ENCODE results near the gene RNF213.
"Not testable (repeated sequence)": the region's sequence is repeated elsewhere in the genome, so short reads cannot be mapped to it uniquely, and the experiment has no call there.

RNF213 gene

DNA sequence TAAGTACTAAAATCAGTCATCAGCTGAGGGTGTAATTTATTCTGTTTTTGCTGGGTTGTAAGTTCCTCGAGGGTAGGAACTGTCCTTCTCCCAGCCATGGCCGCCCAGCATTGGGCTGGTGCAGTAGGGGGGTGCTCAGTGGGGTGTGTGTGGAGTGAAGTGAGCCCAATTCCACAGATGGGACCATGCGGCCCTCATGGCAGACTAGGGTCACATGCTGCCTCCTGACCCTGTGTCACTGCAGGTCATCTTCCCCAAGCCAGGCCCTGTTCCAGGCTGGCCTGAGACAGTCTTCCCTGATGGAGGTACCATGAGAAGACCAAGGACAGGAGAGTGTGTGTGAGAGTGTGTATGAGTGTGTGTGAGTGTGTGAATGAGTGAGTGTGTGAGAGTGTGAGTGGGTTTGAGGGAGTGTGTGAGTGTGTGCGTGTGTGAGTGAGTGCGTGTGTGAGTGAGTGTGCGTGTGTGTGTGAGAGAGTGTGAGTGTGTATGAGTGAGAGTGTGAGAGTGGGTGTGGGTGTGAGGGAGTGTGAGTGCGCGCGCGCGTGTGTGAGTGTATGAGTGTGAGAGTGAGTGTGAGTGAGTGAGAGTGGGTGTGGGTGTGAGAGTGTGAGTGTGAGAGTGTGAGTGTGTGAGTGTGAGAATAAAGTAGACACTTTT is 36.7 kb upstream of the RNF213 start:
- no peak for FAIRE-seq
- DNase-seq (ENCODE audit: low spot score): no peak

GRCh38 chr17:80224683-80225082 is 36.0 kb upstream of the RNF213 start:
- no peak for DNase-seq (ENCODE audit: low spot score)
- FAIRE-seq: no peak

DNA sequence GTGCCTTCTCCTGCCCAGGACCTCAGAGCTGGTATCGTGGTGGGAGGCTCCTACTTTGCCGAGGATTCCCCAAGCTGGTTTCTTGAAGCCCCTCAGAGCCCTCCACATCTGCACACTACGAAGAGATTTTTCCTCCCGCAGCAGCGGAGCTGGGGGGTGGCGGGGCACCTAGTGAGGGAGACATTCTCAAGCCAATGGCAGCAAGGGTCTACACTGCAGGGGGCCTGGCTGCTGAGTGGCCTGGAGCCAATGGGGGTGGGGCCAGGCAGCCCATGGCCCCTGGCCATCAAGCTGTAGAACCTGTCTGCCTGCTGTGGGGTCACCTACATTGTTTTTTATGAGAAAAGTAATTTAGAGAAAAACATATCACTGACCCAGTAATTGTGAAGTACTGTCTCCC is 35.4 kb upstream of the RNF213 start:
- FAIRE-seq (no peak), DNase-seq (ENCODE audit: low spot score) (no peak)

GRCh38 chr17:80227156-80227555 is 33.5 kb upstream of the RNF213 start:
- DNase-seq (ENCODE audit: low spot score) (no peak), FAIRE-seq (no peak)

- no peak for DNase-seq (ENCODE audit: low spot score)
- no peak for FAIRE-seq
Measured at GRCh38 chr17:80227666-80228065, 33.0 kb upstream of the RNF213 start.

GRCh38 chr17:80228477-80228876 is 32.2 kb upstream of the RNF213 start:
- FAIRE-seq (no peak), DNase-seq (ENCODE audit: low spot score) (no peak)

- no peak for FAIRE-seq
- no peak for DNase-seq (ENCODE audit: low spot score)
Measured at GRCh38 chr17:80229011-80229410, 31.6 kb upstream of the RNF213 start.

DNA sequence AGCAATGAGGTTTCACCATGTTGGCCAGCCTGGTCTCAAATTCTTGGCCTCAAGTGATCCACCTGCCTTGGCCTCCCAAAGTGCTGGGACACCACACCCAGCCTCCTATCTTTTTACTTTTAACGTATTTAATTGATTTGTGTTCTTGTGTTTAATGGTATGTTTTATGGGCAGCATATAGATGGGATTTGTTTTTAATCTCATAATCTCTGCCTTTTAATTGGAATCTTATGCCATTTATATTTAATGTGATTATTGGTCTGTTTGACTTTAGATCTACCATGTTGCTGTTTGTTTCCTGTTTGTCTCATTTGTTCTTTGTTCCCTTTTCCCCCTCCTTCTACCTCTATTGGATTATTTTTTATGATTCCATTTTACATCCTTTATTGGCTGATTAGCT is 28.2 kb upstream of the RNF213 start:
- FAIRE-seq (no peak), DNase-seq (ENCODE audit: low spot score) (no peak)

DNA sequence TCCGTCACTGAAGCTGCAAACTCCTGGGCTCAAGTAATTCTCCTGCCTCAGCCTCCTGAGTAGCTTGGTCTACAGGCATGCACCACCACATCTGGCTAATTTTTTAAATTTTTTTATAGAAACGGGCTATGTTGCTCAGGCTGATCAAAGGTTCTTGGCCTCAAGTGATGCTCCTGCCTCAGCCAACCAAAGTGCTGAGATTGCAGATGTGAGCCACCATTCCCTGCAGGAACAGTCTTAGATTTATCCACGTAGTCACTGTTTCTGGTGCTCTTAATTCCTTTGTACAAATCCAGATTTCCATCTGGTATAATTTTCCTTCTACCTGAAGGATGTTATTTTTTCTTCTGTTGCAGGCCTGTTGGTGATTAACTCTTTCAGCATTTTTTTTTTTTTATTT is 27.4 kb upstream of the RNF213 start:
- no peak for DNase-seq (ENCODE audit: low spot score)
- no peak for FAIRE-seq

DNA sequence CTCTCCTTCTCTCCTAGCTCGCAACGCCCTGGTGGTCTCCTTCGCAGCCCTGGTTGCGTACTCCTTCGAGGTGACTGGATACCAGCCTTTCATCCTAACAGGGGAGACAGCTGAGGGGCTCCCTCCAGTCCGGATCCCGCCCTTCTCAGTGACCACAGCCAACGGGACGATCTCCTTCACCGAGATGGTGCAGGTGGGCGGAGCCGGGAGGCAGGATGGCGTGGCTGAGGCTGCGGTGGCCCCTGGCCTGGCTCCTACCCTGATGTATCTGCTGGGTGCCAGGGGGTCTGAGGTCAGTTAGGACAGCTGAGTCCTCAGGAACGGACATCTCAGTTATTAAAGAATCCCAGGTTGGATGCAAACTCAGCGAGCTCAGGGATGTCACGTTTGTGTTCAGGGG is 23.7 kb upstream of the RNF213 start:
- DNase-seq (ENCODE audit: low spot score) (no peak), FAIRE-seq (no peak)

- no peak for FAIRE-seq
Measured at GRCh38 chr17:80237386-80237785, 23.3 kb upstream of the RNF213 start.

DNA sequence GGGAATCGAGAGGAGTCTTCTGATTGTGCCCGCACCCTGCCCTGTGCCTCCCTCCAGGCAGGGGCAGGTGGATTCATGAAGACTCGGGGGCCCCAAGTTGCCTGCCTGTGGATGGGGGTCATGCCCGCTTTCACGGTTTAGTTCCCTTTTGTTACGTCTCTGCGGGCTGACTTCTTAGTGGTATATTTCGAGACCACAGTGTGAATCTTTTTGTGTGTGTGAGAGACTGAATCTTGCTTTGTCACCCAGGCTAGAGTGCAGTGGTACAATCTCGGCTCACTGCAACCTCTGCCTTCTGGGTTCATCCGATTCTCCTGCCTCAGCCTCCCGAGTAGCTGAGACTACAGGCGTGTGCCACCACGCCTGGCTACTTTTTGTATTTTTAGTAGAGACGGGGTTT is 18.1 kb upstream of the RNF213 start:
- FAIRE-seq: no peak

More at GRCh38 chr17:80237386-80237785, 23.3 kb upstream of the RNF213 start:
- no peak for DNase-seq (ENCODE audit: low spot score)

GRCh38 chr17:80243526-80244433 is 16.9 kb upstream of the RNF213 start:
- FAIRE-seq (peak; percentile 9), DNase-seq (ENCODE audit: low spot score) (no peak)

More for the DNA sequence above, 18.1 kb upstream of the RNF213 start:
- DNase-seq (ENCODE audit: low spot score): no peak

GRCh38 chr17:80244448-80244847 is 16.2 kb upstream of the RNF213 start:
- DNase-seq (ENCODE audit: low spot score); FAIRE-seq: not testable (repeated sequence)

DNA sequence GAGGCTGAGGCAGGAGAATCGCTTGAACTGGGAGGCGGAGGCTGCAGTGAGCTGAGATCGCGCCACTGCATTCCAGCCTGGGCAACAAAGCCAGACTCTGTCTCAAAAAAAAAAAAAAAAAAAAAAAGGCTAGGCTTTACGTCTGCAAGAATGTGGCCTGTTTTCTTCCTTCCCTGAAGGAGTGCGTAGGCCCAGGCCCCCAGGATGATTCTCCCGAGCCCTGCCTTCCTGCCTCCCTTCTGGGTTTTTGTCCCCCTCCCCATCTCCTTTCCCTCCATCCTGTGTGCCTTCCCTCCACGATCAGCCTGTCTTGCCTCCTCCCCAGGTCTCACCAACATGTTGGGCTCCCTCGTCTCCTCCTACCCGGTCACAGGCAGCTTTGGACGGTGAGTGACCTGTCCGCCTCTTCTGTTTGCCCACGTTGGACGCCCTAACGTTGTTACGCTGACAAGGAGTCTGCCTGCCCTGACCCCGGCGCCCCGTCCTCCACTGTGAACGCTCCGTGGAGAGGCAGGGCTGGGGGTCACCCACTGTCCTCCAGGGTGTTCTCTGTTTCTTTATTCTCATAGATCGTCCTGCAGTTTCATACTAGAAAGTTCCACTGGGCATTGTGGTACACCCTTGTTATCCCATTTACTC is 15.7 kb upstream of the RNF213 start:
- FAIRE-seq (no peak), DNase-seq (ENCODE audit: low spot score) (no peak)

DNA sequence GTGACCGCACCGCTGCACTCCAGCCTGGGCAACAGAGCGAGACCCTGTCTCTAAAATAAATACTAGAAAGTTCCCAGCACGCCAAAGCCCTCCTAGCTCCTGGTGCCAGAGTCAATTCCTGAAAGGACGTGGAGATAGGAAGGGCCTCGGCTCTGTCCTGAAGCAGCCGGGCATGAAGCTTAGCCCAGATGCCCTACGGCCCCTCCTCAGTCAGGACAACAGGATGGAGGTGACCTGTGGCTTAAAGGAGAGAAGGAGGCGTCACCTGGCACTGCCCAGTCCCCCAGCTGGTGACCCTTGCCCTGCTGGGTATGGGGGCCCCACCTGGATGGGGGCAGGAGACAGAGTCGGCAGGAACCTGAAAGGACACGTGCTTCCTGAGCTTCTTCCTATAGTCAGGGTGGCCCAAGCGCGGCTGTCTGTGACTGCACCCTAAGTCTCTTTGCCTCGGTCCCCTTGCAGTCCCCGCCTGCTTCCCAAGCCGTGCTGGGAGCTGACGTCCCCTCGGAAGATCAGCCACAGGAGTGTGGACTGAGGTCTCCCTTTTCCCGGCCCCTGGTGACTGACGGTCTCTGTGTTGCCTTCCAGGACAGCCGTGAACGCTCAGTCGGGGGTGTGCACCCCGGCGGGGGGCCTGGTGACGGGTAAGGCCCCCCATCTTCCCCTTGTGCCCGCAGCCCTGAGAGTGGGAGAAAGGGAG is 14.9 kb upstream of the RNF213 start:
- DNase-seq (ENCODE audit: low spot score) (no peak), FAIRE-seq (no peak)

DNA sequence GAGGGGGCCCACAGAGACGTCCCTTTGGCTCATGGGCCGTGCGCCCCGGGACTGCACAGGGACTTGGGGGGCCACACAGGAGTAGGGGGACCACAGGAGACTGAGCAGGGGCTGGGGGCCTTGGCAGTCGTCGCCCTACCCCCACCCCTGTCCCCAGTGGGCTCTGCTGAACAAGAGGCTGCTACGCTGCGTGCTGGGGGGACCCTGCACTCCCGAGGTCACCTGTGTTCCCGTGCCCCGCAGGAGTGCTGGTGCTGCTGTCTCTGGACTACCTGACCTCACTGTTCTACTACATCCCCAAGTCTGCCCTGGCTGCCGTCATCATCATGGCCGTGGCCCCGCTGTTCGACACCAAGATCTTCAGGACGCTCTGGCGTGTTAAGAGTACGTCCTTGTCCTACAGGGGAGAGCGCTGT is 14.4 kb upstream of the RNF213 start:
- no peak for FAIRE-seq

DNA sequence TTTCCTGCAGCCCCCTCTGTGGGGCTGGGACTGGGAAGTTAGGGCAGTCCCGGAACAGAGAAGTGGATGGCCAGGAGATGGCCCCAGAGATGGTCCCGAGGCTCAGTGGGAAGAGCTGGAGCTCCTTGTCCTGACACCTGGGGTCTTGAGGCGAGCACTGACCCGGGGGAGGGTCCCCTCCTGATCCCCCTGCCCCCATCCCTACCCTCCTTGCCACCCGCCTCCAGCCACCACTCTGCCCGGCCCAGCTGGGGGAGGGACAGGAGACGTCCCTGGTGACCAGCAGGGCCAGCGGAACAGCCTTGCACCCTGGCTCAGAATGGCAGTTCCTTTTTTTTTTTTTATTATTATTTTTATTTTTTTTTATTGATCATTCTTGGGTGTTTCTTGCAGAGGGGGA is 13.9 kb upstream of the RNF213 start:
- no peak for FAIRE-seq
- DNase-seq (ENCODE audit: low spot score): no peak

More for the DNA sequence above, 14.4 kb upstream of the RNF213 start:
- DNase-seq (ENCODE audit: low spot score): no peak

DNA sequence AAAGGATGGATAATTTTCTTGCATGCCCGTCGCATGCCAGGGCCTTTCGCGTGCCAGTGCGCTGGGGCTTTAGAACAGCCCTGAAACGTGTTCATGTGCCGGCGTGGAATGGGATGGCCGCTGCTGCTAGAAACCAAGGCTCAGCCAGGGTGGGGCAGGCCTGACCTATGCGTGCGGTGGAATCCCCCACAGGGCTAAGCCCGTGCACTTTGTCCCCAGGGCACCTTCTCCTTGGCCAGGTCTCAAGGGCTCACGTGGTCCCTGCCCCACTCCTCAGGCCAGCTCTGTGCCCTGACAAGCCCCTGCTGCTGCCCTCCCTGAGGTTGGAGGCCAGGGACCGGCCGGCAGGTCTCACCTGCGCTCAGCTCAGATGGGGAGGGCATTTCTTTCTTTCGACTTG is 13.1 kb upstream of the RNF213 start:
- no peak for DNase-seq (ENCODE audit: low spot score)
- no peak for FAIRE-seq

DNA sequence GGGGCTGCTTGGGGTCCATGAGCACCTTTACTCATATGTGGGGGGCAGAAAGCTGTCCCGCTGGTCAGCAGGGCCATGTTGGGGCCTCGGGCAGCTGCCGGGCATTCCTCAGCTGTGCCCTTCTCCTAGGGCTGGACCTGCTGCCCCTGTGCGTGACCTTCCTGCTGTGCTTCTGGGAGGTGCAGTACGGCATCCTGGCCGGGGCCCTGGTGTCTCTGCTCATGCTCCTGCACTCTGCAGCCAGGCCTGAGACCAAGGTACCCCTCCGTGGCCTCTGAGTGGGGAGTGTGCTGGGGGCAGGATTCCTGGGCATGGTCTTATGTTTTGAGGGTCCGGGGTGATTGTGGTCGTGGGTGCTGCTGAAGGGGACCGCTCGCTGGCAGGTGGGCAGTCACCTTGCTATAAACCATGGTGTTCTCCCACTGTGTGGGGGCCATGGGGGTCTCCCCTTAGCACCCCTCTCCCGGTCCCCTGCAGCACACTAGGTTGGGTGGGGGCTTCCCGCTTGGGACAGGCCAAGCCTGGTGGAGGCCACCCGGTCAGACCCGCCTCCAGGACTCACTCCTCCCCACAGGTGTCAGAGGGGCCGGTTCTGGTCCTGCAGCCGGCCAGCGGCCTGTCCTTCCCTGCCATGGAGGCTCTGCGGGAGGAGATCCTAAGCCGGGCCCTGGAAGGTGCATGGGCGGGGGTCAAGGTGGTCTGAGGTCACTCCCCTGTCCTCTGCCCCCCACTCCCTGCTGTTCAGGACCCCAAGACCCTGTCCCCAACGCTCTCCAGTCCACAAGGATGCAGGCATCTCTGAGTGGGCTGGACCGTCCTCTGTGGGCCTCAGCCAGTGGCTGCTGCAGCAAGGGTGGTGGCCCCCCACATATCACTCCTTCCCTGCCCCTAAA is 12.4 kb upstream of the RNF213 start:
- DNase-seq (ENCODE audit: low spot score) (no peak), FAIRE-seq (no peak)
